T47D (cell line): ENCODE results near the gene PHAF1.
A peak's percentile ranks its signal among the peaks of the same experiment; 100 is the strongest.

Source experiments
- DNase-seq, 2 experiments: peaks; one replicate each; pipeline versions ENCODE4 v3.0.0 to v3.0.0-alpha.2; 2011 to 2012; ENCODE audit warnings: low read depth in 1 of 2, low spot score in 1 of 2
- JUND ChIP-seq: IDR thresholded peaks from 2 replicates; pipeline ENCODE4 v1.6.1; 2012; ENCODE audit warnings: low read depth
- in situ Hi-C: cut with HindIII; loops from 2 replicates; pipeline ENCODE4 v1.10.0; 2016; ENCODE audit warnings: low sequenced_read_pairs, low pct_unique_long_range_greater_than_20kb

The PHAF1 gene

GRCh38 chr16:67173808-67174705 lies 64.3 kb downstream of the PHAF1 start:
- peak; percentile 89 to 94 for DNase-seq
- in situ Hi-C loops = no loop called here
- no peak for TF ChIP-seq JUND

- no peak for TF ChIP-seq JUND
- DNase-seq = no peak
- in situ Hi-C loops = no loop called here
These were observed 65.0 kb downstream of the PHAF1 start for GRCh38 chr16:67174706-67175231.

- in situ Hi-C loops = no loop called here
- DNase-seq = no peak
- no peak for TF ChIP-seq JUND
These were observed 66.9 kb downstream of the PHAF1 start for GRCh38 chr16:67176662-67177061.

DNA sequence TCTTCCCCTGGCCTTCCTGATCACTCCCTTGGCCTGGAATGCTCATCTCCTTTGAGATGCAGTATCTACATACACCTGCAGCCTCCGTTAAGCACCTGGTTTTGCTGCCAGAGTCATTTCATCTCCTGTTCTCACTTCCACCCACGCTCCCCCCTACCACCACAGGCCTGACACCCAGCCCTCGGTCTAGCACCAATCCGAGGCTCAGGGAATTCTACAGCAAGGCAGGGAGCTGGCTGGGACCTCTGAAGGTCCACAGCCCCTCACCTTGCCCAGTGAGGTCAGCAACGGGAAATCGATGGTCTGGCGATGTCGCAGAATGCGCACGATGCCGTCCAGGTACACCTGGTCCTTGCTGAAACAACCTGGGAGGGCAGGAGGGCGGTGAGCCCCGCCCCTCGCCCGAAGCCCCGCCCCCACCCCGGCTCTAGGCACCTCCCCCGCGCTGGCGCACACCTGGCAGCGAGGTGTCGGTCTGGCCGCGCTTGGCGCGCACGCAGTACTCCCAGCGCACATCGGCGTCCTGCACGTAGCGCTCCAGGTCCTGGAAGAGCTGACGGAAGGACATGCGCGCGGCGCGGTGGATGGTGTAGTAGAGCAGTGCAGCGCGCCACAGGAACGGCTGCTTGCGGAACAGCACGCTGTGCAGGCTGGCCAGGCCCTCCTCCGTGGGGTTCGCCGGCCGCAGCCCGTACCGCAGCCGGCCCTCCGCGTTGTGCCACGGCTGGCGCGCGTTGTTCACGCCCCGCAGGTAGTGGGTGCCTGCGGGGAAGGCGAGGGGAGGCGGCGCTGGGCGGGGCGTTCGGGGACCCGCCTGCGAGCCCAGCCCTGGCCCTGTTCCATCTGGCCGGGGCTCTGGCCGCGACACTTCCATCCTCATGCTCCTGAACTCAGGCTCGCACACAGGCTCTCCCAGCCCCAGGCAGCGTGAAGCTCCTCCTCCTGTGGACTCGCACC lies 68.3 kb downstream of the PHAF1 start:
- TF ChIP-seq JUND = no peak
- DNase-seq = peak; percentile 97
- in situ Hi-C loops = no loop called here

DNA sequence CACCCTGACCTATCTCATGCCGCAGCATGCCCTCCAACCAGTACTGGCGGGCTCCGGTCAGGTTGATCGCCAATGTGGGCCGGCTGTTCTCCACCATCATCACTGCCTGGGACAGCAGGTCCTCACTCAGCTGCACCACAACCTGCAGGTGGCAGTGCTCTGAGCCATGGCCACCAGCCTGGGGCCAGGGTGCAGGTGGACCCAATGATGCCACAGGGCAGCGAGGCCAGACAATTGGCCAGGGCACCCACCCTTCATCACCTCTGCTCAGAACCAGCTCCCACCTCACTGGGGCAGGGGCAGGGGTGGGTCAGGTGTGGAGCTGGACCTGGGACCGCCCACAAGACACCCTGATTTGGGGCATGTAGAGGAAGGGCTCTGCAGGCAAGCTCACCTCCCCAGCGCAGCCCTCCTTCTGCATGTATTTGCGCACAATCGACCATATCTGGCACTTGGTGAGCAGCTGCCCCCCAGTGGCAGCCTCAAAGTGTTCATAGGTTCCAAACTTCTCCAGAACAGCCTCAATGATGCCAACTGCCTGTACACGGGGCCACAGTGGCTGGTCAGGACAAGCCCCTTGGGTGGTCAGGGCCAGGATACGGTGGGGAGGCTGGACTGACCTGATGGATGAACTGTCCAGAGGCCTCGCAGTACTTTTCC lies 69.8 kb downstream of the PHAF1 start:
- in situ Hi-C loops = no loop called here
- peak in 1 of 2 experiments; percentile 55 for DNase-seq
- no peak for TF ChIP-seq JUND

GRCh38 chr16:67180166-67180565 lies 70.4 kb downstream of the PHAF1 start:
- in situ Hi-C loops = no loop called here
- TF ChIP-seq JUND = no peak
- DNase-seq = no peak

- in situ Hi-C loops = no loop called here
- no peak for TF ChIP-seq JUND
- DNase-seq = no peak
These were observed 71.6 kb downstream of the PHAF1 start for GRCh38 chr16:67181346-67181745.

GRCh38 chr16:67182288-67182687 lies 72.5 kb downstream of the PHAF1 start:
- in situ Hi-C loops = no loop called here
- TF ChIP-seq JUND = no peak
- peak in 1 of 2 experiments; percentile 60 for DNase-seq

DNA sequence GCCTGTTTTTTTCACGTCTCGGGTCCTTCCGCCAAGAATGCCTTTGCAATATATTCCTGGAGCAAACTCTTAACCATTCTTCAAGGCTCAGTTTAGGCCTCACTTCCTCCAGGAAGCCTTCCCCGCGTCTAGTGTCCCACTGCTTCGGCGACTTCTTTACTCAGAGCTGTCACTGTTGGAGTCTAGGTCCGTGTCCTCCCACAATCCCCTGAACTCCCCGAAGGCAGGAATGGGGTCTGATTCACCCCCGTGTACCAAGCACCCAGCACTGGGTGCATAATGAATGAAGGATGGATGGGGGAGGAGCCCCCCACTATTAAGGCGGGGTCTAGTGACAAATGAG lies 73.5 kb downstream of the PHAF1 start:
- DNase-seq = no peak
- no peak for TF ChIP-seq JUND
- in situ Hi-C loops = no loop called here

GRCh38 chr16:67183627-67184452 lies 74.1 kb downstream of the PHAF1 start, which contains the start of gene MATCAP1:
Gene MATCAP1 (minus strand): TSS chr16:67183963. CDS start chr16:67180610, 3,353 bp downstream.
- DNase-seq = peak; percentile 97 to 98
- no peak for TF ChIP-seq JUND
- in situ Hi-C loops = no loop called here

DNA sequence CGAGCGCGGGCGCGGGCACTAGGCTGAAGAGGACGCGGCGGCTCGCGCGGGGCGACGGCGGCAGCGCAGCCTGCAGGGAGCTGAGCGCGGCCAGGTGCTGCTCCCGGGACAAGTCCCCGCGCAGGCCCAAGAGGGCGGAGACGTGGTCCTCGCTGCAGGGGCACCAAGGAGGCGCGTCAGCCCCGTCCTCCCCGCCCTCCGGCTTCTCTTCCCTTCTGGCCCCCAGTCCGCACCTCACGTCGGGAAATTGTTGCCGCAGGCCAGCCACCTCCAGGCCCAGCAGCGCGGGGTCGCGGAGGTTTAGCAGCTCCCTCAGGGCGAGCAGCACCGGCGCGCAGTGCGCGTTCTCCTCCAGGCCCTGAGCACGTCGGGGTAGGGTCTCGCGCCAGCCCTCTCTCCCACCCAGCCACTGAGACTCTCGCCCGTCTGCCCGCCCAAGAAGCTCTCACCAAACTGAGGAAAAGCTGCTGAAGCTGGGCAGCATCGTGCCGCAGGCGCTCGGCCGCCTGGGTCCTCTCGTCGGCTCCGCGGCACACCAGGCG lies 74.8 kb downstream of the PHAF1 start:
- in situ Hi-C loops = no loop called here
- no peak for TF ChIP-seq JUND
- peak in 1 of 2 experiments; percentile 39 for DNase-seq
